Osteocyte (in vitro differentiated cells): ENCODE data around the gene XRN1. TPM values are rescaled to one million over a fixed set of nuclear protein-coding genes. Genes with fewer than 3 reads are reported as not detected.

Source experiments
- DNase-seq: peaks from one replicate; pipeline ENCODE4 v3.0.0; 2021; ENCODE audit warnings: mixed read lengths; ENCODE audit not compliant: unreplicated experiment; ENCODE audit errors: extremely low spot score
- H3K27ac Mint-ChIP-seq: one replicate; pipeline ENCODE4 v1.8.0; 2021; ENCODE audit warnings: mild to moderate bottlenecking, mixed read lengths; ENCODE audit not compliant: unreplicated experiment
- H3K27me3 Mint-ChIP-seq: one replicate; pipeline ENCODE4 v1.8.0; 2021; ENCODE audit warnings: mixed read lengths; ENCODE audit not compliant: unreplicated experiment
- H3K36me3 Mint-ChIP-seq: one replicate; pipeline ENCODE4 v1.8.0; 2021; ENCODE audit warnings: mixed read lengths; ENCODE audit not compliant: unreplicated experiment
- H3K4me1 Mint-ChIP-seq: one replicate; pipeline ENCODE4 v1.8.0; 2021; ENCODE audit warnings: mixed read lengths; ENCODE audit not compliant: unreplicated experiment
- H3K4me3 Mint-ChIP-seq: one replicate; pipeline ENCODE4 v1.8.0; 2021; ENCODE audit warnings: mild to moderate bottlenecking, moderate library complexity, mixed read lengths; ENCODE audit not compliant: unreplicated experiment
- H3K9me3 Mint-ChIP-seq: one replicate; pipeline ENCODE4 v1.8.0; 2021; ENCODE audit warnings: mixed read lengths; ENCODE audit not compliant: unreplicated experiment
- total RNA-seq: library from RNA; stranded (reverse); gene quantifications from 2 replicates; pipeline ENCODE4 v1.2.1, GENCODE V29; 2021
- TF ChIP-seq, protein P1 (sequence below): fragments of 200-600 bp; sonication (generic); IDR thresholded peaks from 2 replicates; pipeline ENCODE4 v1.5.0; 2021; ENCODE audit warnings: antibody characterized with exemption, mild to moderate bottlenecking, moderate library complexity

The XRN1 gene
- total RNA-seq, 1 donor from 2014 or later, result 47.3 TPM

- H3K36me3 Mint-ChIP-seq, result no peaks in the 10 kb centered on the region
- H3K27ac Mint-ChIP-seq, result no peak overlapping the region
- H3K4me3 Mint-ChIP-seq, result no peak overlapping the region
- no peaks in the 10 kb centered on the region for H3K4me1 Mint-ChIP-seq
- peaks cover 3% of the 10 kb centered on the region for H3K9me3 Mint-ChIP-seq
- no peak for DNase-seq
- TF ChIP-seq, protein P1, sequence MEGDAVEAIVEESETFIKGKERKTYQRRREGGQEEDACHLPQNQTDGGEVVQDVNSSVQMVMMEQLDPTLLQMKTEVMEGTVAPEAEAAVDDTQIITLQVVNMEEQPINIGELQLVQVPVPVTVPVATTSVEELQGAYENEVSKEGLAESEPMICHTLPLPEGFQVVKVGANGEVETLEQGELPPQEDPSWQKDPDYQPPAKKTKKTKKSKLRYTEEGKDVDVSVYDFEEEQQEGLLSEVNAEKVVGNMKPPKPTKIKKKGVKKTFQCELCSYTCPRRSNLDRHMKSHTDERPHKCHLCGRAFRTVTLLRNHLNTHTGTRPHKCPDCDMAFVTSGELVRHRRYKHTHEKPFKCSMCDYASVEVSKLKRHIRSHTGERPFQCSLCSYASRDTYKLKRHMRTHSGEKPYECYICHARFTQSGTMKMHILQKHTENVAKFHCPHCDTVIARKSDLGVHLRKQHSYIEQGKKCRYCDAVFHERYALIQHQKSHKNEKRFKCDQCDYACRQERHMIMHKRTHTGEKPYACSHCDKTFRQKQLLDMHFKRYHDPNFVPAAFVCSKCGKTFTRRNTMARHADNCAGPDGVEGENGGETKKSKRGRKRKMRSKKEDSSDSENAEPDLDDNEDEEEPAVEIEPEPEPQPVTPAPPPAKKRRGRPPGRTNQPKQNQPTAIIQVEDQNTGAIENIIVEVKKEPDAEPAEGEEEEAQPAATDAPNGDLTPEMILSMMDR, result no peak
- no peaks in the 10 kb centered on the region for H3K27me3 Mint-ChIP-seq
These were observed 151.3 kb downstream of the XRN1 start for GRCh38 chr3:142296507-142296906.

DNA sequence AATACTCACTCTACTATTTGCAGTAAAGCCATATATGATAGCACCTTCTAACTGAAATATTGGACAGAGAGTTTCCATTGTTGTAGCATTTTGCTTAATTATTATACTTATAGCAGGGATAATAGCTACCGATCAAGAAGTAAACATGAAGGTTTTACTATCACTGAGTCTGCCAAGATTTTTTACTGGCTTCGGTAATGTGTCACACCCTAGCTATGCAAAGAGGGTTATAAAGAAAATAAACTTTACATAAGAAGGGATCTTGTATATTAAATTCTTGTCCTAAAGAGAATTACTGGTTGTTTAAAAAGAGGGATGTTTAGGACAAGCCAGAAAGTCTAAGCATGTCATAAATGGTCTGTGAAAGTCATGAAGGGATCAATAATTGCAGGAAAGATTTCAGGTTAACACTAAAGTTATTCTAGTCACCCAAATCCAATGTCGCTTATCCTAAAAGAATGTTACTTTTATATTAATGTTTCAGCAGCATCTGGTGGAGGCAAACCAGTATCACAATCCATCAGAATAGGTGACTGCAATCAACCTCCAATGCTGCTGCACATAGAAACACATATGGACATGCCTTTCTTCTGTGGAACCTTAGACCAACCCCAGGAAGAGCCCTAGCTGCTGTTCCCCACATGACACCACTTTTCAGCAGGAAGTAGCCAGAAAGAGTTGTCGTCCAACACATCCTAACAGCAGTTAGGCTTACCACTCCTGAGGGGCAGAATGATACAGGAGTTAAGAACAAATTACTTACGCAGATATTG, 159.8 kb downstream of the XRN1 start:
- no peak for DNase-seq
- Mint-ChIP-seq H3K4me3 (no peak overlapping the region), H3K9me3 (peaks cover 12% of the 10 kb centered on the region), H3K4me1 (peaks cover 3% of the 10 kb centered on the region), H3K27me3 (no peaks in the 10 kb centered on the region), H3K27ac (no peak overlapping the region), H3K36me3 (peaks cover 3% of the 10 kb centered on the region)
- TF ChIP-seq, protein P1, result no peak

- Mint-ChIP-seq H3K9me3 (peaks cover 12% of the 10 kb centered on the region), H3K4me1 (peaks cover 4% of the 10 kb centered on the region), H3K27ac (no peak overlapping the region), H3K36me3 (peaks cover 3% of the 10 kb centered on the region), H3K4me3 (no peak overlapping the region), H3K27me3 (no peaks in the 10 kb centered on the region)
- TF ChIP-seq, protein P1, result no peak
- no peak for DNase-seq
These were observed 162.7 kb downstream of the XRN1 start for GRCh38 chr3:142285083-142285517.

DNA sequence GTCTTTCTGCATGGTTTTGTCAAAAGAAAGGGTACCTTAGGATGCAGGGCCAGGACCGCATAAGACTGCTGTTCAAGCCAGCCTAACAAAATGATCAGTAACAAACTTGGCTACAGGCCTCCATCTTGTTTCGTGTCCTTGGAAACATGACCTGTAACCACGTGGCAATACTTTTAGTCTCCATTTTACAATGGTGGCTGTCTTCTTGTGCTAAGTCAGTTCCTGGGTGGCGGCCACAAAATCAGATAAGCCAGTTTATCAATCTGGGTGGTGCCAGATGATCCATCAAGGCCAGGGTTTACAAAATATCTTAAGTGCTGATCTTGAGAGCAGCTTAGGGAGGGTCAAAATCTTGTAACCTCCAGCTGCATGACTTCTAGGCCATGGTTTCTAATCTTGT, 165.3 kb downstream of the XRN1 start:
- Mint-ChIP-seq H3K27me3 (no peaks in the 10 kb centered on the region), H3K36me3 (no peaks in the 10 kb centered on the region), H3K27ac (no peak overlapping the region), H3K4me3 (no peak overlapping the region), H3K4me1 (peaks cover 12% of the 10 kb centered on the region), H3K9me3 (no peaks in the 10 kb centered on the region)
- TF ChIP-seq, protein P1, result no peak
- DNase-seq, result no peak

- Mint-ChIP-seq H3K4me3 (no peak overlapping the region), H3K4me1 (peaks cover 9% of the 10 kb centered on the region), H3K9me3 (no peaks in the 10 kb centered on the region), H3K36me3 (no peaks in the 10 kb centered on the region), H3K27me3 (no peaks in the 10 kb centered on the region), H3K27ac (no peak overlapping the region)
- DNase-seq, result no peak
- TF ChIP-seq, protein P1, result no peak
These were observed 166.4 kb downstream of the XRN1 start for GRCh38 chr3:142281474-142281873.
